Stimulated activated CD8-positive, alpha-beta memory T cell treated with anti-CD3 and anti-CD28 coated beads, Interleukin-2, amount 100 ng/mL, for 48 hours (primary cell): Measurements from ENCODE around the gene TIE1.
A peak's percentile ranks its signal among the peaks of the same experiment; 100 is the strongest.
"Not testable (repeated sequence)": the region's sequence is repeated elsewhere in the genome, so short reads cannot be mapped to it uniquely, and the experiment has no call there.

Experiments used
- DNase-seq, 2 donors: peaks; one replicate each; pipeline ENCODE4 v3.0.0-alpha.2; 2020; ENCODE audit warnings: low read depth in 2 of 2

TIE1 gene

DNA sequence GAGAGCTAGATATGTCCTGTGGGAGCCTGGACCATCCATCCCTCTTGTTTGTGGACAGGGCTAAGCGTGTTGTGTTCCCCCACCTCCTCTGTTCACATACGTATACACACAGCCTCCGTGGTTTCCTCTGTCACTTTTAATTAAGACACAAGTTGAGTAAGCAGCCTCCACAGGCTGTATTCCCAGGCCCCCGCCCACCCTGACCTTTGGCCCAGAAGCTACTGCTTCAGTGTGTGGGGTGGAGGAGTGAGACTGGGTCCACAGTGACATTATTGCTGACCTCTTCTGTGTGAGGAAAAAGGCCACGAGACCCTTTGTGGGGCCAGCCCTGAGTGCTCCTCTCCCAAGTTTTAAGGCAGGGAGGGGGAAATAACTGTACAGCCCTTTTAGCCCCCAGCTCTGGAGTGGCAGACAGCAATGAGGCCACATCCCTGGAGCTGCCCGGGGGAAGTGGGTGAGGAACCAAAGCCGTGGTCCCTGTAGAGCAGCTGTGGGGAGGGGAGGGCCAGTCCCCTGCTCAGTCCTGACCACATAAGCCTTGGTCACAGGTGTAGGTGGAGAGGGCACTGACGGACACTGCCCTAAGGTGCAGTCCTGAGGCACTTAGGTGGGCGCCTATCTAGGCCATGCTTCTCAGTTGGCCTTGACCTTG, 62.6 kb downstream of the TIE1 start:
- DNase-seq: no peak

GRCh38 chr1:43363935-43364525, 63.2 kb downstream of the TIE1 start:
- no peak for DNase-seq

GRCh38 chr1:43365678-43366077, 64.9 kb downstream of the TIE1 start:
- no peak for DNase-seq

DNA sequence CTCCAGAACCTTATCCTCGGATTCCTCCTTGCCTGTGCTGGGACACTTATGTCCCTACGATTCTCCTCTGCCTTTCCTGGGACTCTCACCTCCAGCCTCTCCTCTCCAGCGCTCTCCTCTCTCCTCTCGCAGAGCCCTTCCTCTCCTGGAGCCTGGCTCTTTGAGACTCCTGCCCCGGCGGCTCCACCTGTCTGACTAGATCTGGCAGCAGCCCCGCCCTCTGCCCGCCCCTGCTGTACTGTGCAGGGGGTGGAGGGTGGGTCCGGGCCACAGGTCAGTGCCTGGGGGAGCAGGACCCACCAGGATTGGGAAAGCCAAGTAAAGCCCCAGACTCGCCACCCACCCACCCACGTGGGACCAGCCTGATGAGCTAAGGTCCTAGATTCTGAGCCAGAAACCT, 65.4 kb downstream of the TIE1 start:
- DNase-seq: no peak

DNA sequence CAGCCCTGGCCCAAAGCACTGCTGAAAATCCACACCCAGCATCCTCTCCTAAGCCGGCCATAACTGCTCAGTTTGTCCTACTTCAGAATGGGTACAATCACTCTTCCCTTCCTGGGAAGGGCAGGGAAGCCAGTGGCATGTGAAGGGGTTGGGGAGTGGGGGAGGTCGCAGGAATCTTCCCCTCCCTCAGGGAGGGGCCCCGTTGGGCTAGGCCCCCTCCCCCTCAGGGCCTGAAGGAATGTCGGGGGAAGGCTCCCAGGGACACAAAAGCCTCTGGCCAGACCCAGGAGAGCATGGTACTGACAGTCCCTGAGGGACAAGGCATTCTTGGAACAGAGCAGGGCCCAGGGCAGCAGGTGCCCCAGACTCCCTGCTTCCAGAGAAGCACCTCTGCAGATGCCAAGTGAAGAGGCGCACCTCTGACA, 65.8 kb downstream of the TIE1 start:
- no peak for DNase-seq

- DNase-seq: peak; percentile 37 to 52
These were observed 66.5 kb downstream of the TIE1 start for GRCh38 chr1:43367026-43367903.

GRCh38 chr1:43367904-43368645, 67.3 kb downstream of the TIE1 start, which contains the start of gene ELOVL1:
Gene ELOVL1 (minus strand): TSS chr1:43368011. CDS start chr1:43365609, 2,402 bp downstream.
- DNase-seq: peak; percentile 89 to 94

- DNase-seq: no peak
These were observed 67.9 kb downstream of the TIE1 start for GRCh38 chr1:43368646-43369020.

DNA sequence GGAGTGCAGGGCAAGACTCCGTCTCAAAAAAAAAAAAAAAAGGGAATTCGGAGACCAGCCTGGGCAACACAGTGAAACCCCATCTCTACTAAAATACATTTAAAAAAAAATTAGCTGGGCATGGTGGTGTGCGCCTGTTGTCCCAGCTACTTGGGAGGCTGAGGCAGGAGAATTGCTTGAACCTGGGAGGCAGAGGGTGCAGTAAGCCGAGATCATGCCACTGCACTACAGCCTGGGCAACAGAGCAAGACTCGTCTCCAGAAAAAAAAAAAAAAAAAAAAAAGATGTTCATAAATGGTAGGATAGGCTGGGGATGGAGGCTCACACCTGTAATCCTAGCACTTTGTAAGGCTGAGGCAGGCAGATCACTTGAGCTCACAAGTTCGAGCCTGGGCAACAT, 69.0 kb downstream of the TIE1 start:
- DNase-seq: not testable (repeated sequence)

- no peak for DNase-seq
These were observed 69.8 kb downstream of the TIE1 start for GRCh38 chr1:43370564-43370963.

DNA sequence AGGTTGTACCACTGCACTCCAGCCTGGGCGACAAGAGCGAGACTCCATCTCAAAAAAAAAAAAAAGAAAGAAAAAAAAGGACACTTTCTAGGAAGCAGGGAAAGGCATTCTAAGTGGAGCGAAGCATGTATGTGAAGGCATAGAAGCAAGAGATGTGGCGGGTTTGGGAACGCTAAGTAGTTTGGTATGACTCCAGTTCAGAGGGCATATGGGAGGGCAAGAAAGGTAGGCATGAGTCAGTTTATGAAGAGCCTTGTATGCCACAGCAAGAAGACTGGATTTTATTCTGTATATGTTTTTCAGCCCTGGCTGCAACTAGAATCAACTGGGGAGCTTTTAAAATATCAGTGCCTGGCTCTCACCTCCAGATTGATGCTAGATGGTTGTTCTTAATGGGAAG, 71.4 kb downstream of the TIE1 start:
- no peak for DNase-seq
